ENCODE measurements around the gene CPZ.

- TF ChIP-seq CTCF (IDR thresholded peaks at IDR 0.05) (no peak), POLR2A (IDR thresholded peaks at IDR 0.05) (no peak)
Measured at GRCh38 chr4:8642651-8643321, 50.2 kb downstream of the CPZ start.

All from adrenal gland (tissue), 5 donors.